Activated CD4-positive, alpha-beta T cell treated with anti-CD3 and anti-CD28 coated beads for 1 hour (primary cell): ENCODE measurements around the gene AGPAT1.
"Not testable (repeated sequence)": the region's sequence is repeated elsewhere in the genome, so short reads cannot be mapped to it uniquely, and the experiment has no call there.

Source experiments
- DNase-seq: peaks from one replicate; pipeline ENCODE4 v3.0.0-alpha.2; 2020

The AGPAT1 gene

GRCh38 chr6:32198345-32198696 lies 22.4 kb upstream of the AGPAT1 start:
- DNase-seq: no peak

DNA sequence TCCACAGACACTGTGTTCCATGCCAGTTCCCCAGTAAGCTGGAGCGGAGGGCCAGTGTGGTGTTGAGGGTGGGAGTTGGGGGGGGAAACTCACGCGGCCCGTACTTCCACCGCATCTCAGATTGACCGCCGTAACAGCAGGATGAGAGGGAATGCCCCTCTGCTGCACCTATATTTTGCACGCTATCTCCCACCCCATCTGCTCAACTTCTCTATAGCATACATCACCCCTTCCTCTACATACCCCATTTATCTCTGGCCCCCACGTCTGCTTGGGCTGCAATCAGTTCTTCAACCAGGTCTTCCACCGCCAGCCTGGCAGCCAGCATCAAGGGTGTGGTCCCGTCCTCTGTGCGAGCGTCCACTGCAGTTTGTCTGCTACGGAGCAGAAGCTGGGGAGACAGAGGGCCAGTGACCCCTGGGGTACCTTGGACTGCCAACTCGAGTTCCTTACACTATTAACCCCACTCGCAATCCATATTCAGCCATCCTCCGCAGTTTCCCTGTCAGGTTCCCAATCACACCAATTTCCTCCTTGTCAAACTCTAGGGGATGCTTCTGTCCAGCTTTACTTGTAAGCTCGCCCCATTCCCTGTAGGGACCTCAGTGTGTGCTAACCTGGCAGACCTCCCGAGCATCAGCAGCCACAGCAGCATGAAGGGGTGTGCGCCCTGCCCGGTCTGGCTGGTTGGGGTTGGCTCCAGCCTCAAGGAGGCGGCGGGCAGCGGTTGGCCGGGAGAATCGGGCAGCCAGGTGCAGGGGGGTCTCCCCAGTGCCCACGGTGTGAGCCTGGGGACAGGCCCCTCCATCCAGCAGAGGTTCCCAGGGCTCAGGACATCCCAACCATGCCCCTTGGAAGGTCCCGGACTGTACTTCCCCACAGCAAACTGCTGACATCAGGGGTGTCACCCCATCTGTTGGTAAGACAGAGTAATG lies 21.1 kb upstream of the AGPAT1 start:
- DNase-seq: no peak

GRCh38 chr6:32195902-32196681 lies 20.2 kb upstream of the AGPAT1 start:
- peak; percentile 37 for DNase-seq

DNA sequence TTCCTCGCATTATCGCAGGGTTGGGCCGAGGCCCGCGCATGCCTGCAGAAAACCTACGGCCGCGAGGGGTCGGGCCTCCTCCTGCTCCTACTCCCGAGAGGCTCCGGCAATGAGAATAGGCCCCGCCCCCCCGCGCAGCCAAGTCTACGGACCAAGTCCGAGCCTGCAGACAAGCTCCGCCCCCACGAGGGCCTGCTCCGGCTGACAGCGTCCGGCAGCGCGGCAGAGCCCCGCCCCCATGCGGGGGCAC lies 19.7 kb upstream of the AGPAT1 start:
- DNase-seq: peak; percentile 99

- DNase-seq: no peak
These were observed 19.2 kb upstream of the AGPAT1 start for GRCh38 chr6:32194825-32195651.

GRCh38 chr6:32194388-32194787 lies 18.5 kb upstream of the AGPAT1 start:
- DNase-seq: no peak

DNA sequence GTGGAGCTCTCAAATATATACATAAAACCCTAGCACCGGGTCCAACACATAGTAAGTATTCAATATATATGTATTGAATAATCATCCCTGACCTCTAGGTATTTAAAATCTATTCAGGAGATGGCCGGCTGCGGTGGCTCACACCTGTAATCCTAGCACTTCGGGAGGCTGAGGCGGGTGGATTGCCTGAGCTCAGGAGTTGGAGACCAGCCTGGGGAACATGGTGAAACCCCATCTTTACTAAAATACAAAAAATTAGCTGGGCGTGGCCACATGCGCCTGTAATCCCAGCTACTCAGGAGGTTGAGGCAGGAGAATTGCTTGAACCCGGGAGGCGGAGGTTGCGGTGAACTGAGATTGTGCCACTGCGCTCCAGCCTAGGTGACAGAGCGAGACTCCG lies 17.2 kb upstream of the AGPAT1 start:
- not testable (repeated sequence) for DNase-seq

- DNase-seq: no peak
These were observed 16.7 kb upstream of the AGPAT1 start, which contains the start of gene GPSM3 for GRCh38 chr6:32192608-32193039. GPSM3 (minus strand) TSS chr6:32192643; CDS start chr6:32192513, 130 bp downstream.

DNA sequence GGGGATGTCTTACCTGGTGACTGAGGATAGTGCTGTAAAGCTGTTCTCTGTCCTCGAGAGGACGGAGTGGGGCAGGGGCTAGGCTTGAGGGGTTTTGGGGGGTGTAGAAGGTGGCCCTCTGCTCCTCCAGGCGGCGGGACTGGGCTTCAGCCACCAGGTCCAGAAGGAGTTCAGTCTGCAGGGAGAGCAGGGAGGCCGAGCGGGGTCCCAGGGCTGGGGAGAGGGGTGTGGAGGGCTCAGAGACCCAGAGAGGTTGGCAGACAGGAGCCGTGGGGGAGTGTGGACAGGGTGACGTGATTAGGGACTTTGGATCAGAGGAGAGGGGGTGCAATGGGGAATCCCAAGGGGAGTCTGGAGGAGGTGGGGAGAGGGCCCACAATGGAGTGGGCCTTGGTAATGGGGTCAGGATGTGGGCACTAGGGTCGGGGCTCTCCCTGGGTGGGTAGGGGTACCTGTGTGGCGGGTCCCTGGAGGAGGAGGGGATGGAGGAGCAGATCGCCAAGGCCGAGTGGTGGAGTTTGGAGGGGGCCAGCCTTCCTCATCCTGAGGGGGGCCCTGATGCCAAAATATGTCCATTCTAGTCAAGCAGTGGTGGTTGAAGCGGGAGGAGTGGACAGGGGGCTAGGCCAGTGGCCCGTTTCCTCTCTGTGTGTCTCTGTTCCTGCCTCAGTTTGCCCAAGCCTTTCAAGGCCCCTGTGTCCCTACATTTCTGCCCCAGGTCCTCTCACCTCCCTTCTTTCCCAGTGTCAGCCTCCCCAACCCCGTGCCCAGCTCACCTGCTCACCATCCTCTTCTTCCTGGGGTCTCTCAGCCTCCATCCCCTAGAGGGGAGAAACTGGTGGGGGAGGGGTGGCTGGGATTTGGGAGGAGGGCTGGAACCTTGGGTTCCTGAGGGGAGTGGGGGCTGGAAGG lies 16.1 kb upstream of the AGPAT1 start:
- DNase-seq: no peak

DNA sequence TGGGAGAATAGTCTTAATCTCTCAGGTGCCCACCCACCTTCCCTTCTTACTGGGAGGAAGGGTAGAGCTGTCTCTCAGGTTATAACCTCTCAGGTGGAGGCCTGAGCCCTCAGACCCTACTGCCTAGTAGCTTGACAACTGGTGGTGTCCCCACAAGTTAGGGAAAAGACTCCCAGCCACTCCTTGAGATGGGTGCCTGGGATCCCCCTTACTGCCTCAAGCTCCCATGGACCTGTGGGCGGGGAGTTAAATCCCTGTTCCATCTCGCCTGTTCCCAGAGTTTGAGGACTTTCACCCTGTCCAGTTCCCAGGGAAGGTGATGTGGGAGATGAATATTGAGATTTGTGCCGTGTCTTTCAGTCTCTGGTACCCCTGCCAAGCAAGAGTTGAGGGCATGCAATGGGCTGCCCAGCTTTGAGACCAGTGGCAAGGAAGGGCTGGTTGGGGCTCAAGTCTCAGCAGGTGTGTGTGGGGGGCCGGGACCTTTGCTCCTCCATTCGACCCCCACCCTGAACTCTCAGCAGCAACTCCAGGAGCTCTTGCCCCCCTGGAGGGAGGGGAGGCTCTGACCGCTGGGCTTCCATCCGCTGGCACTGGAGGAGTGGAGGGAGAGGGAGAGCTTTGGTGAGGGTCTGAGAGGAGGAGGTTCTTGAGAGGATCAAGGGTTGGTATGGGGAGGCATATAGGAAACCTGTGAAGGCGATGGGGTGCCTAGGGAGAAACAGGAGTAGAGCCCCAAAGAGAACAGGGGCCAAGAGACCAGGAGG lies 15.2 kb upstream of the AGPAT1 start:
- DNase-seq: no peak

DNA sequence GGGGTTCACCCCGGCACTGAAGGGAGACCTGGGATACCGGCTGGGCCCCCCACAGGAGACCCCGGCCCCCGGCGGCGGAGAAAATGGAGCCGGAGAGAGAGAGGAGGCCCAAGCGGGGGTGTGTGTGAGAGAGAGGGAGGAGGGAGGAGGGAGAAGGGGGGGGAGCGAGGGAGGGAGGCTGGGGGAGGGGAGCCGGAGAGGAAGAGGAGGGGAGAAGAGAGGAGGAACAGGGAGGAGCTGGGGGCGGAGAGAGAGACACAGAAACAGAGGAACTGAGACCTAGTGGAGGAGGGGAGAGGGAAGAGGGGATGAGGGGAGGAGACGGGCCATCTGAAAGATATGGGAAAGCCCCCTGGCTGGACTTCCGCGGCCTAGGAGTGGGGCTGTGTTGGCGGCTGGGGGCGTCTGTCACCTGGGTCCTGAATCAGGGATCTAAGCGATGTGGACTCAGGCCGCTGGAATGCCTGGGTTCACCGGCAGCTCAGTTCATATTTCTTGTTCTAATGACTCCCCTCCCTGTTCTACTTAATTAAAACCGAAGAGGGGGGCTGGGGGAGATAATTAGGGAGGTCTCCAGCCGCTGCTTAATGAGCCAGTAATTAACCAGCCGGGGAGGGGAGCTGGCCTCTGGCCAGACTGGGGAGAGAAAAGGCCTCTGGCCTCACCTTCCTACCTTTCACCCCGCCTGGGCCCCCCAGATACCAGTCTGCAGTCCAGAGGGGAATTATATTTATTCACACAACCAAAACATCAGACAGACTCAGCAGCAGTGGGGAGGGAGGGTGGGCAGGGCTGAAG lies 14.4 kb upstream of the AGPAT1 start, which contains the start of gene PBX2:
TSS of gene PBX2 (minus strand) at position 149 of the 798 bp plus-strand sequence. CDS start 287 bp downstream, outside the sequence.
- peak; percentile 76 for DNase-seq

DNA sequence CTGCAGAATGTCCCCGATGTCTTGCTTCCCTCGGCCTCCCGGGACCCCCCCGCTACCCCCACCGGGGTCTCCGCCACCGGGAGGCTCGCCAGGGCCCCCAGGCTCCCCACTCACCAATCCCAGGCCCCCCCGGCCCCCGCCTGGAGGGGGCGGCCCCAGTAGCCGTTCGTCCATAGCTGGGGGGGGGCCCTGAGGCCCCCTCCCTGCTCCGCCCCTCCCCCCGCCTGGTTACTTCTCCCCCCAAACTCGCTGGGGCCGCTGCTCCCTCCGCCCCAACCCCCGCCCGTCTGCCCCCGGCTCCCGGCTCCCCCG lies 13.8 kb upstream of the AGPAT1 start:
- no peak for DNase-seq

GRCh38 chr6:32189069-32189741 lies 13.3 kb upstream of the AGPAT1 start:
- no peak for DNase-seq

- DNase-seq: no peak
These were observed 12.6 kb upstream of the AGPAT1 start for GRCh38 chr6:32188381-32189068.

DNA sequence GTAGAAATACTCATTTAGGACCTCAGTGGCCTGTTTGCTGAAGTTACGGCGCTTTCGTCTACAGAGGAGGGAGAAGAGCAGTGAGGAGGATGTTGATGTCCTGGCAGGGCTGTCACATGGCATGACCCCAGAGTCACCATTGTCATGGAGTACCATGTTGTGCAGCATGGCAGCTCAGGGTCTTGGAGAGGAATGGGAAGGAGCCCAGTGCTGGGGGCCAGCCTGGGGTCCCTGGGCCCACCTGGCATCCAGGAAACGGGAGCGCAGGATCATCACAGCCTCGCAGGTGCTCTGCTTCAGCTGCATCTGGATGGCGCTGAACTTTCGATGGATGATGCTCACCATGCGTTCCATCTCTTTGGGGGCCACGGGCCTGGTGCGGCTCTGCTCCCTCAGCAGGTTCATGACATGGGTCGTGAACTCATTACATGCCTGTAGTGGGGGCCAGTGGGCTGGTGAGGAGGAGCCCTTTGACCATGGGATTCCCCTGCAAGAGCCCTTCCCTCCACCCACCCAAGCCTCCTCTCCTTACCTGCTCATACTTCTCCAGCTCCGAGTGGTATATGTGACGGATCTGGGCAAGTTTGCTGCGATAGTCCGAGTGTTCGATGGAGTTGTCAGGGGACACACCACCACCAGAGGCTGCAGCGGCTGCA lies 12.0 kb upstream of the AGPAT1 start:
- DNase-seq: not testable (repeated sequence)

GRCh38 chr6:32187009-32187709 lies 11.3 kb upstream of the AGPAT1 start:
- DNase-seq: no peak

DNA sequence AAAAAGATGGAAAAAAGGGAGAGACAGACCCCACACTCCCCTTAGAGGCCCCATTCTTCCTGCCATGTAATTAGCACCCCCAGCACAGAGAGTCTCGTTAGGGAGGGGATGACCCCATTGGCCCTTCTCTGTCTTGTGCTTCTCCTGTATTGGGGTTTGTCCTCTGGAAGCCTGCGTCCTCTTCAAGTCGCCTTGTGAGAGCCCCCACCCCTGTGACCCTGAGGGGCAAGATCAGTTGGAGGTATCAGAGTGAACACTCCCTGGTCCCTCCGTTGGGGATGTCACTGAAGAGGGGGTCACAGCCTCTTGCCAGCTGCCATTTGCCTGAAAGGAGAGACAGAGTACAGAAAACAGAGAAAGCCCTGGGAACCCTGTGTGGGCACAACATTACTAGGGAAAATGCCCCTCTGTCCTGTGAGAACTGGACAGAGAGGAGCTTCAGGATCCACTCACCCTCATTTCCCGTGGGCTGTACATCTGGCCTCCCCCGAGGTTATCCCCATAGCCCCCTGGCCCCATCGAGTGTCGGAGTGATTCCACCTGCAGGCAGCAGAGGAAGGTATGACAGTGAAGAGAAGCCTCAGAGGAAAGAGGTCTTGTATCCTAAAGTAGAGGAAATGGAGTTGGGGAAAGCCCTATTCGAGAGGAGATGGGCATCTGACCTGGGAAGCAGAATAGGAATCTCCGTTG lies 10.4 kb upstream of the AGPAT1 start:
- DNase-seq: not testable (repeated sequence)
